ENCODE data around the gene SAT2.

Gene SAT2

GRCh38 chr17:7589891-7590691 is 37.5 kb downstream of the SAT2 start, which contains the start of gene SOX15:
Gene SOX15, minus strand, starts transcription at chr17:7590094. Its CDS starts 418 bp downstream, at chr17:7589676.
- DNase-seq, result no peak

GRCh38 chr17:7589204-7589868 is 38.3 kb downstream of the SAT2 start:
- DNase-seq, result peak; percentile 72

- DNase-seq, result no peak
Measured at GRCh38 chr17:7588553-7589203, 38.9 kb downstream of the SAT2 start.

- DNase-seq, result no peak
Measured at GRCh38 chr17:7587420-7588151, 40.0 kb downstream of the SAT2 start.

- no peak for DNase-seq
Measured at GRCh38 chr17:7586673-7587419, 40.8 kb downstream of the SAT2 start.

GRCh38 chr17:7583253-7584109 is 44.1 kb downstream of the SAT2 start, which contains the start of gene MPDU1:
Gene MPDU1, plus strand, starts transcription at chr17:7583852. Its CDS starts 11 bp downstream, at chr17:7583863.
- DNase-seq, result peak; percentile 94

GRCh38 chr17:7582396-7583252 is 45.0 kb downstream of the SAT2 start:
- no peak for DNase-seq

- DNase-seq, result no peak
Measured at GRCh38 chr17:7580604-7581575, 46.7 kb downstream of the SAT2 start.

- DNase-seq, result peak; percentile 44
Measured at GRCh38 chr17:7579834-7580603, 47.6 kb downstream of the SAT2 start.

- DNase-seq, result peak; percentile 70
Measured at GRCh38 chr17:7579001-7579833, 48.4 kb downstream of the SAT2 start, which contains the start of gene CD68. Gene CD68, plus strand, starts transcription at chr17:7579638. Its CDS starts 40 bp downstream, at chr17:7579678.

- no peak for DNase-seq
Measured at GRCh38 chr17:7577327-7578199, 50.1 kb downstream of the SAT2 start.

GRCh38 chr17:7576432-7576937 is 51.1 kb downstream of the SAT2 start:
- no peak for DNase-seq
